HG03175 (cell line): ENCODE results near the gene TUBGCP6.

Experiments
- ATAC-seq: cut with Tn5 transposase; IDR thresholded peaks from one replicate; pipeline ENCODE4 v1.9.1; 2021; ENCODE audit warnings: mild to moderate bottlenecking, moderate library complexity; ENCODE audit not compliant: unreplicated experiment

Gene TUBGCP6

DNA sequence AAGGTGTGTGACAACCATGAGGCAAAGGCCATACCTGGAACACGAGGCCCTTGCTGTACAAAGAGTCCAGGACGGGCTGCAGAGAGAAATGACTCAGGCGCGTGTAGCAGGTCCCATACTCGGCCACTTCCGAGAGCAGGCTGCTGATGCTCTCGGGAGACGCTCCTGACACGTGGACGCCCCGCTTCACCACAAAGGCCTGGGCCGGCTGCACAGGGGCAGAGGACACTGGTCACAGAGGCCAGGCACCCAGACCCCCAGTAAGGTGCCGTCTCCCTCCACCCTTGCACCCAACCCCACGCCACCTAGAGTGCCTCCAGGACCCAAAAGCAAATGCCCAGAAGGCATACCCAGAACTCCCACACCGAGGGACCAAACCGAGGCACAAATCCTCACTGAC is 15.5 kb downstream of the TUBGCP6 start:
- no peak for ATAC-seq

DNA sequence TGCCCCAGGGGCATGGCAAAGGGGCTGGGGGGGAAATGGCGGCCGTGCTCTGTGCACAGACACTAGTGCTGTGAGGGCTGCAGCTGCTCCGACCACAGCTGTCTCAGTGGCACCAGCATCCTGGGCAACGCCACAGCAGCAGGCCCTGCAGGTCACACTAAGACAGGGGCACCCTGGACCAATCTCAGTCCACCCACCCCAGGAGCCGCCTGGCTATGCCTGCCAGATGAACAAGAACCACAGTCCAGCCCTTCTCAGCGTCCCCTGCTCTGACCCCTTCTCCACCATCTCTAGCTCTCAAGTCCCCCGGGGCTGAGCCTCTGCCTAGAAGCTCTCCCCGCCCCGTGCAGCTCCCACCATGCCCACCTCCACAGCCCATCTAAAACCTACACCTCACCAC is 16.5 kb downstream of the TUBGCP6 start:
- no peak for ATAC-seq

DNA sequence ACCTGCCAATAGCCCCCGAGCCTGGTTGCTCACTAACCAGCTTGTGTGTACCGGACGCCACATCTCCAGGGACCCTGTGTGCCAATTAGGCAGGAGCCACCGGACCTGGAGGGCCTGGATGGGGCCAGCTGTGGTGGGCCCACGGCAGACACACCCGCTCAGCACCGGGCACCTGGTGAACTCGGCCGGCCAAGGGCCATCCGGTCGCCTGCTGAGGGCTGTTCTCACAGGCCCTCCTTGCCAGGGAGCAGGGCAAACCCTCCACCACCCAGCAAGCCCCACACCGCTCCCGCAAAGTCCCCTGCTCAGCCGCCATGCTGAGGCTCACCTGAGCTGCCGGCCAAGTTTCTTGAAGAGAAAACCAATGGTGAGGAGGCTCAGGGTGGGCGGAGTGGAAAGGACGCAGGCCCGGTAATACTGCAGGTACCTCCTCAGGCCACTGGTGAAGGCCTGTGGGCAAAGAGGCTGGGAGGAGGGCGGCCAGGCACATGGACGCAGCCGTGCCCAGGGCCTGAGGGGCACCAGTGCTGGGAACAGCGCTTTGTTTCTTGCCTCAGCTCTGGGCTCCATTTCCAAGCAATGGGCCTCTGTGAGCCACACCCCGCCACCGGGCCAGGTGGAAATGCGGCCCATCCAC is 17.1 kb downstream of the TUBGCP6 start:
- no peak for ATAC-seq

DNA sequence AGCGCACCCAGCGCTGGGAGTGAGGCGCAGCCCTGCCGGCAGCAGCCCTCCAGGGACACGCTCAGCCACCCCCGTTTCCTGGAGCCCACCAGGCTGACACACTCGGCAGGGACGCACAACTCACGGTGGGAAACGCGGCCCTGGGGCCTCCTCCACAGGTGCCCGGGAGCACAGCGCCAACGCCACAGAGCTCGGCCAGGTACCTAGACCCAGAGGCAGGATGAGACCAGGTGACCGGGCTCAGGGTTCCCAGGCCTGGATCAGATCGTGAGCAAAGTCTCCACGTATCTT is 18.0 kb downstream of the TUBGCP6 start:
- ATAC-seq: no peak

DNA sequence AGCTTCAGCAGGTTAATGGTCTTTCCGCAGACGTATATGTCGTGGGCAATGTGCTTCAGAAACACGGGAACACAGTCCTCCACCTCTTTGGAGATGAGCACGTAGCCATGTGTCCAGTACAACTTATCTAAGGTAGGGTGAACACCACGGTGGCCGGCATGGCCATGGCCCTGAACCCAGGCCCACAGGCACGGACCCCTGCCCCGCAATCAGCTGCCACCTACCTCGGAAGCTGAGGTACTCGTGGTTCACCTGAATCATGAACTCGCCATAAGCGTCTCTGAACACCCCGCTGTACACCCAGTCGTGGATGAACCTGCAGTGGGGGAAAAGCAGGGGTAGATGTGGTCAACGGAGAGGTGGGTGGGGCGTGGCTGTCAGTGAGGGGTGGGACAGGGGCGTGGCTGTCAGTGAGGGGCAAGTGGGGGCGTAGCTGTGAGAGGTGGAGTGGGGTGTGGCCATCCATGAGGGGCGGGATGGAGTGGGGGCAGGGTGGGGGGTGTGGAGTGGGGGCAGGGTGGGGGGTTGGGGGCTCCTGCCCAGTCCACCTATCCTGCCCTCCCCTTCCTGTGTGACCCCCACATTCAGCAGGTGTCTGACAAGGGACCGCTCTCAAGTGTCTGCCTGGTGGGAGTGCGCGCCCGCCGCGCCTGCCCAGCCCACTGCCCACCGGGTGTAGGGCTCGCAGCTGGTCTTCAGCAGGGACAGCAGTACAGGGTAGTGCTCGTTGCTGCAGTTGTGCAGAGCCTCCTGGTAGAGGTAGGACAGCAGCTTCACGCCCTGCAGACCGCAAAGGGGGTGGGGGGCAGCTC is 18.6 kb downstream of the TUBGCP6 start:
- no peak for ATAC-seq

DNA sequence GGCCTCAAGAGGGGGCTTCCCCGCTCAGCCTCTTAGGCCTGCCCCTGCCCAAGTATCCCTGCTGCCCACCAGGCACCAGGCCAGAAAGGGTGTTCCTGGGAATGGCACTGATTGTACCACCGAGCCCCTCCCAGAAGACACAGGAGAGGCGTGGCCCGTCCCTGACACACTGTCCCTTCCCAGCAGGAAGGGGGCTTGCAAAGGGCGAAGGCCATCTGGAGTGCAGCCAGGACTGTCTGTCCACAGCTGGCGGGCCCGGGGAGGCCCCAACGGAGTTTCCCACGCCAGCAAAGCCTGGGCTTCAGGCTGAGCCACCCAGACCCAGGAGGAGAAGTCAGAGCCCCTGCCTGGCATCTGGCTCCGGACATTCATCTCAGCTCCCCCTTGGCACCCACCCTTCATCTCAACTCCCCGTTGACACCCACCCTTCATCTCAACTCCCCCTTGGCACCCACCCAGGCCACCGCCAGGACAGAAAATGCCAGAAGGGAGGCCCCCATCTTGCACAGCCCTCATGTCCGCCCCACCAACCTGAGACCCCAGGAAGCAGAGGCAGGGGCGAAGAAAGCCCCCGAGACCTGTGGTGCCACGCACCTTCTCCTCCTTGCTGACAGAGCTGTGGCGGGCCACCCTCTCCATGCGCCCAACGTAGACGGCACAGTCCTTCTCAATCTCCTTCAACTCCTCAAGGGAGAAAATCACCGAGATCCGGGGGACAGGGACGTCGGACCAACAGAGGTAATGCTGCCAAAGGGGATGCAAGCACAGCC is 19.4 kb downstream of the TUBGCP6 start:
- ATAC-seq: no peak

DNA sequence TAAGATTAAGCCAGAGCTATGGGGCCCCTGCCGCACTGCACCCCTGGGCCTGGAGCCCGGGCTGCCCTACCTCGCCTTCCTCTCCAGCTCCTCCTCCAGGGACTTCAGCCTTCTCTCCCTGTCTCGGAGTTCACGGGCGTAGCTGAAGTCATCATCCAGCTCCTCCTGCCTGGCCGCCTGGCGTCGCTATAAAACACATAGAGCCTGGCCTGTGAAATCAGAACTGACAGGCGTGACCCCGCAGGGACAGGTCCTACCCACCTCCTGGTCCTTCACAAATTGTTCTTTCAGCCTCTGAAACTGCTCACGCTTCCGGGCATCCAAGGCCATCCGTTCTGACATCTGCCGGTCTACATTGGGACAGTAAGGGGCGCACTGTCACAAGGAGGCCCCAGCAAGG is 20.8 kb downstream of the TUBGCP6 start:
- ATAC-seq: no peak

DNA sequence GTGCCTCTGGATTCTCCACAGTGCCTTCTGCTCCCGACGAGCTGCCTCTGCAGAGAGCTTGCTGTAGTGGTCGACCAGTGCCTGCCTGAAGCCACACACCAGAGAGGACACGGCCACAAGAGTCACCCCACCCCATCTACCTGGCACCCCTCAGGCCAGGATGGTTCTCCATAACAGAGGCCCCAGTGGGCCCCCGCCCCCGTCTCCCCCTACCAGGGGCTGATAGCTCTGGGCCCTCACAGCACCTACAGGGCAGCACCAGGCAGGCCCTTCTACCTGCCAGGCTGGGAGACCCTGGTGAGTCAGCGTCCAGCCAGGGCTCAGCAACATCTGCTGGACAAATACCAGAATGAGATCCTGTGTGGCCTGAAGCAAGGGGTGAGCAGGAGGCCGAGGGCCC is 22.3 kb downstream of the TUBGCP6 start:
- no peak for ATAC-seq

DNA sequence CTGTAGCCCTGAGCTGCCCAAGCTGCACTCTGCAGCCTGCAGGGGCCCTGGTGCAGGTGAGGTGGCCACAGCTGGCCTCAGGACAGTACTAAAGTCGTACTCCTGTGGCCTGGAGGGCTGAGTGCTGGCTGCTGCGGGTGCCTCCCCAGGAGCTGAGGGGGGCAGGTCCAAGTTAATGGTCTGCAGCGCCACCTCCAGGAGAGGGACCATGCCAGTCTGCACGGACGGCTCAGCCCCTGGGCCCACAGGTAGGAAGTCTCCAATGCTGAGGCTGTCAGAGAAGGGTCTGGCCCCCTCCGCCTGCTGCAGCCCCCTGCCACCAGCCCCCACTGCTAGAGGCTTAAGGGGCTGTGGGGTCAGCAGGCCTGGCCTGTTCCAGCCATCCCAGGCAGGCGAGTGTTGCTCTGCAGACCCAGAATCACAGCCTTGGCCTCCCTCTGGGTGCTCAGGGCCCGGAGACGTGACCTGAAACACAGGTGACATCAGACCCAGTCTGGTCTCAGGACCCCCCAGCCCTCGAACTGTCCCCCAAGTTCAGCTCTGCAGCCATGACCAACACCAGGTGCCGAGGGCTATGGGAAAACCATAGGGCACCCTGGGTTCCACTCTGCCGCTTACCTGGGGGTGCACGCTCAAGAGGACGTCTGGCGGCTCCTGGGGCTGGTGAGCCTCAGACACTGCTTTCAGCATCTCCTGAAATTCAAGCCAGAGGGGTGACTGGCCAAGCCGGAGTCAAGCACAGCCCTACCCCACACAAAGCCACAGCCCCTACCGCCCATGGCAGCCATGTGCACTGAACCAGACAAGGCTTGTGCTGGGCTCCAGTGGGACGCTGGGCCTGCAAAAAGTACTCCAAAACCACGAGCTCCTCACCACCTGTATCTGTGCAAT is 23.2 kb downstream of the TUBGCP6 start:
- ATAC-seq: no peak

DNA sequence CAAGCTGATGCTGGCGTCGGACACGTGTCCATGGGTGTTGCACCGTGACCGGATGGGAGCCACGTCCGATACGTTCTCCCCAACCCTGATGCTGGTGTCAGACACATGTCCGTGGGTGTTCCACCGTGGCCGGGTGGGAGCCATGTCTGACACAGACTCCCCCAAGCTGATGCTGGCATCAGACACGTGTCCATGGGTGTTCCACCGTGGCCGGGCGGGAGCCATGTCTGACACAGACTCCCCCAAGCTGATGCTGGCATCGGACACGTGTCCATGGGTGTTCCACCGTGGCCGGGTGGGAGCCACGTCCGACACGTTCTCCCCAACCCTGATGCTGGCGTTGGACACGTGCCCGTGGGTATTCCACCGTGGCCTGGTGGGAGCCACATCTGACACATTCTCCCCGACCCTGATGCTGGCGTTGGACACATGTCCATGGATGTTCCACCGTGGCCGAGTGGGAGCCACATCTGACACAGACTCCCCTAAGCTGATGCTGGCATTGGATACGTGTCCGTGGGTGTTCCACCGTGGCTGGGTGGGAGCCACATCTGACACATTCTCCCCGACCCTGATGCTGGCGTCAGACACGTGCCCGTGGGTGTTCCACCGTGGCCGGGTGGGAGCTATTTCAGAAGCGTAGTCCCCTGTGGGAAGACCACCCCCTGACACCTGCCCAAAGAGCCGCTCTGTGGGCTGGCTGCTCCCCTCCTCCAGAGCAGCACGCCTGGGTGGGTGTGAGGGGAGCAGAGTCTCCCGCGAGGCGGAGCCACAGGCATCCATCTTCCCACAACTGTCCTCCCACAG is 24.0 kb downstream of the TUBGCP6 start:
- ATAC-seq: no peak

DNA sequence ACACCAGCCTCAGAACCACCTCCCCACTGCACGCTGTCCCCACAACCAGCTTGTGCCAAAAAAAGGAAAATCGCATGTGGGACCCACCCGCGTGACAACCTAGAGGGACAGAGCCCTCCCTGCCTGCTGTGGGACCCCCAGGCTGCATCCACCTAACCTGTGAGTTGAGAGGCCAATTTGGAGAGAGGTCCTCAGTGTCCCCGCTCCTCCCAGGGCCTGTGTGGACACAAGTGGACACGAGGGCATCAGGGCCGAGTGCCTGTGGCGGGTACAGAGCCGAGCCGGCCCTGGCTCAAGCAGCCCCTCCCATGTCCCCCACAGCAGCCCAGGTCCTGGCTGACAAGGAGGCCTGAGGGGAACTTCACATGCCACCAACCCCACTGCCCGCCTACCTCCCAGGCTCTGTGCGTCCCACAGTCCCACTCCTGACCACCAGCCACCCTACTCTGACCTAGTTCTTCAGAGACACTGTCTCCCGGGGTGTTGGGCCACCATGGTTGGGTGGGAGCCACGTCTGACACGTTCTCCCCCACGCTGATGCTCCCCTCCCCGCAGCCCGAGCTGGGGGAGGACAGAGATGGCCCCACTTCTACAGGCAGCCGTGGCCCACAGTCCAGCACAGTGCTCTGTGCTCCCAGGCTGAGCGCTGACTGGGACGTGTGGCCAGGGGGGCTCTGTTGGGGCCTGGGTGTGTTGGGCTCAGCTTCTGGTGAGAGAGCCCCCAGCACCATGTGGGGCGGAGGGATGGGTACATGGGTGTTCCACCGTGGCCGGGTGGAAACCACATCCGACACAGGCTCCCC is 24.8 kb downstream of the TUBGCP6 start:
- ATAC-seq: no peak

DNA sequence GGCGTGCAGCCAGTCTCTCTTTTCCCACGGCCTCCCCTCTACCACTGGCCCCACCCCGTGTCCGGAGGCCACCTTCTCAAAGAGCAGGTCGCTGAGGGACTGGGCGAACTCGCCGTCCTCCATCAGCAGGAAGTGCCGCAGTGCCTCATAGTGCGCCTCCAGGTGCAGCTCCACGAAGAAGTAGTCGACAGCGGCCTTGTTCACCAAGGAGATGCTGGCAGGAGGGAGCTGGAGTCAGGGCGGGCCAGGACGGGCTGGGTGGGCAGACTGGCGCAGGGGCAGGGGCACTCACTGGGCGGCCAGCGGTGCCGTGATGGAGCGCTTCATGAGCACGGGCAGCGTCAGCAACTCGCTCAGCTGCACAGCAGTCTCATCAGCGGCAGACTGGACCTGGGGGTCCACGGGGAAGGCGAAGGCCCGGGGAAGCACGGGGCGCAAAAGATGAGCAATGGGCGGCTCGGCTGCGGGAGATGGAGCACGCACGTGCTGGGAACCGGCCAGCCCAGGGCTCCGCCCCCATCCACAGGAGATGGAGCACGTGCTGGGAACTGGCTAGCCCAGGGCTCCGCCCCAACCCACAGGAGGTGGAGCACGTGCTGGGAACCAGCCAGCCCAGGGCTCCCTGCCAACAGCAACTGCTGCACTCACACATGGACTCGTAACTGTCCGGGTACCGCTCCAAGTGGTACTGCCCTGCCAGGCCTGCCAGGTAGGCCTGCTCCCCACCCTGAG is 25.7 kb downstream of the TUBGCP6 start:
- ATAC-seq: no peak

DNA sequence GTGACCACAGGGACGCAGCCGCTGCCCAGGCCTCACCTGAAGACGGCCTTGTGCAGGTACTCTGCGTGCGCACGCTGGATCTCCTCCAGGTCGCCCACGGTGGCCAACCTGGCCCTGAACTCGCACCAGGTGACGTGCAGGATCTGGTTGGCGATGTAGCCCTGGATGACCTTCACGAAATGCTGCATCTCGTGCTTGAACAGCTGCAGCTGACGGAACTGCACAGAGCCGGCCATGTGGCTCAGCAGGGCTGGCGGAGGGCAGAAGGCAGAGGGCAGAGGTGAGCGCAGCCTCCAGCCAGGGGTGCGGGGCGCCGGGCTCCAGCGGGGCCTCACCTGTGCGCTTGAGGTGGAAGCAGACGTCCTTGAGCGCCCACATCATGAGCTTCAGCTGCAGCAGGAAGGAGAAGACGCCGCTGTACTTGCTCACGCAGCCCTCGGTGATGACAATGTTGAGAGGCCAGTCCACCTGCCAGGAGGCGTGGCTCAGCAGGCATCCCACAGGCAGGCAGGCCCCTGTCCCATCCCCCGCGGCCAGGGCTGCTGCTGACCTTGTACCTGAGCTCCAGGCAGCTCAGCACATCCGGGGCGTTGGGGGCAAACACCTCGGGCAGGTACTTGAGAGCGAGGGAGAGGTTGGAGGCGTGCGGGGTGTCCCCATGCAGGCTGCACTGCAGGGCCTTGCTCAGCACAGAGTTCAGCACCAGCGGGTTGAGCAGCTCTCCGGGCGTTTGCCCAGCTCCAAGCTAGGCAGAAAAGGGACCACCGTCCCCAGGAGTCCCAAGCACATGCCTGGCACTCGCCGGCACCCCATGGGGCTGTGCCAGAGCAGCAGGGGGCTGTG is 26.4 kb downstream of the TUBGCP6 start:
- no peak for ATAC-seq

DNA sequence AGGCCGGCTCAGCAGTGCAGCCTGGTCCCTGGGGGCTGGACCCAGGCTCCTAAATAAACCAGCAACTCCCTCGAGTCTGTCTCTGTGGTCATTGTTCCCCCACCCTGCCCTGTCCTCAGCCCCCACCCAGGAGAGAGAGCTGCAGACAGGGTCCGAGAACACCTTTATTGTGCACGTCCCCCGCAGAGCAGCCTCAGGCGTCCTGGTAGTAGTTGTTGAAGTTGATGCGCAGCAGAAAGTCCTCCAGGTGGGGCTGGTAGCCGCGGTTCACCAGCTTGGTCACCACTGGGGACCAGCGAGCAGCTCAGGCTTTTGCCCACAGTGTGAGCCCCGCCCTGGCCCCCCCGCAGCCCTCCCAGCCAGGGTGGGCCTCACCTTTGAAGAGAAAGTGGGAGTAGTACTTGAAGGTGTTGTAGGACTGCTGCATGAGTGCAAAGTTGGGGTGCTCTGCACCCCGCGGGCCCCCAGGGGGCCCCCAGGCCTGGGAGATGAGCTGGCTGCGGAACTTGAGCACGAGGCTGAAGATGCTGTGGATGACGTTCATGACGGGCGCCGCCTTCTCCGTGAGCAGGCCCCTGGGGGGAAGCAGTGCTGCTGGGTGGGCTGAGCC is 27.2 kb downstream of the TUBGCP6 start:
- ATAC-seq: no peak

DNA sequence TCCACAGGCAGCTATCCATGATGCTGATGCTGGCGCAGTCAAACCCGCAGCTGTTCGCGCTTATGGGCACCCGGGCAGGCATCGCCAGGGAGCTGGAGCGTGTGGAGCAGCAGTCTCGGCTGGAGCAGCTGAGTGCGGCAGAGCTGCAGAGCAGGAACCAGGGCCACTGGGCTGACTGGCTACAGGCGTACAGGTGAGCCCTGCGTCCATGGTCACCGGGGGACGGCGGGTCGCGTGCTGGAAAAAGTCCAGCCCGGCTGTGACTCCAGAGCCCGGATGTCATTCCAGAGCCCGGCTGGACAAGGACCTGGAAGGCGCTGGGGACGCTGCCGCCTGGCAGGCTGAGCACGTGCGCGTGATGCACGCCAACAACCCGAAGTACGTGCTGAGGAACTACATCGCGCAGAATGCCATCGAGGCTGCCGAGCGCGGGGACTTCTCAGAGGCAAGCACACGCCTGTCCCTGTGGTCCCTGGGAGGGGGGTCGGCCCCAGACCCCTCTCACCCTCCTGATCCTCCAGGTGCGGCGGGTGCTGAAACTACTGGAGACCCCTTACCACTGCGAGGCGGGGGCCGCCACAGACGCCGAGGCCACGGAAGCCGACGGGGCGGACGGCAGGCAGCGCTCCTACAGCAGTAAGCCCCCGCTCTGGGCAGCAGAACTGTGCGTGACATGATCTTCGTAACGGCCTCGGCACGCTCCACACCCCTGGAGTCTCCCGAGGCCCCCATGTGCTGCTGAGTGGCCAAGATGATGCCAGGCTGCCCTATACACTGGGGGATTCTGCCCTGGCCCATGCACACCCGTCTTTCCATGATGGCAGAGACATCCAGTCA is 27.9 kb downstream of the TUBGCP6 start:
- no peak for ATAC-seq

DNA sequence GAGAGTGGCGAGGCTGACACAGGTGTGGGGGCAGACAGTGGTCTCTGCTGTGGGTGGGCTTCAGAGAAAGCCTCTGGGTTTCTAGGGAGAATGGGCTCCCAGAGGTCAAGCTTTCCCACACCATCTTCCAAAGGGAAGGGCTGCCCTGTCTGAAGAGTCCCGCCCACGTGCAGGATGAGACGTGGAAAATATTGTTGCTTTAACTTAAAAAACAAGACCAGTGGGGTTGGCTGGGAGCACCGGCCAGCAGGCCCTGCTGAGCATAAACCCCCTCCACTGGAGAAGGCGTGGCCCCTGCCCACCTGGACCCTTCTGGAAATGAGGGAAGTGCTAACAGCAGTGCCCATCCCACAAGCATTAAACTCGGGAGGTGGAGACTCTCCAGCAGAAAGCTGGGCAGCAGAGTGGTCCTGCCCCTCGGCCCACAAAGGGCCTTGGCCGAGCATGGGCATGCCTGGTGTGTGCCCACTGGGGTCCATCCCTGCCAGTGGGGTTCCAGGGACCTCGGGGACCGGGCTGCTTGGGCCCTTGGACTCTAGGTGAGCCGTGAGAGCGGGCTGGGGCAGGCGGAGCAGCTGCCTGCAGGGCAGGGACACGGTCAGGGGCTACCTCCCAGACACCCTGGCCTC is 28.7 kb downstream of the TUBGCP6 start:
- no peak for ATAC-seq
